Measurements from ENCODE around the gene GNAS.

GNAS gene

GRCh38 chr20:58853976-58854637 is 1.6 kb downstream of the GNAS start:
- DNase-seq (ENCODE audit: low read depth in 2 of 2) = no peak

- DNase-seq (ENCODE audit: low read depth in 2 of 2) = no peak
Measured at GRCh38 chr20:58854638-58855471, 2.3 kb downstream of the GNAS start.

DNA sequence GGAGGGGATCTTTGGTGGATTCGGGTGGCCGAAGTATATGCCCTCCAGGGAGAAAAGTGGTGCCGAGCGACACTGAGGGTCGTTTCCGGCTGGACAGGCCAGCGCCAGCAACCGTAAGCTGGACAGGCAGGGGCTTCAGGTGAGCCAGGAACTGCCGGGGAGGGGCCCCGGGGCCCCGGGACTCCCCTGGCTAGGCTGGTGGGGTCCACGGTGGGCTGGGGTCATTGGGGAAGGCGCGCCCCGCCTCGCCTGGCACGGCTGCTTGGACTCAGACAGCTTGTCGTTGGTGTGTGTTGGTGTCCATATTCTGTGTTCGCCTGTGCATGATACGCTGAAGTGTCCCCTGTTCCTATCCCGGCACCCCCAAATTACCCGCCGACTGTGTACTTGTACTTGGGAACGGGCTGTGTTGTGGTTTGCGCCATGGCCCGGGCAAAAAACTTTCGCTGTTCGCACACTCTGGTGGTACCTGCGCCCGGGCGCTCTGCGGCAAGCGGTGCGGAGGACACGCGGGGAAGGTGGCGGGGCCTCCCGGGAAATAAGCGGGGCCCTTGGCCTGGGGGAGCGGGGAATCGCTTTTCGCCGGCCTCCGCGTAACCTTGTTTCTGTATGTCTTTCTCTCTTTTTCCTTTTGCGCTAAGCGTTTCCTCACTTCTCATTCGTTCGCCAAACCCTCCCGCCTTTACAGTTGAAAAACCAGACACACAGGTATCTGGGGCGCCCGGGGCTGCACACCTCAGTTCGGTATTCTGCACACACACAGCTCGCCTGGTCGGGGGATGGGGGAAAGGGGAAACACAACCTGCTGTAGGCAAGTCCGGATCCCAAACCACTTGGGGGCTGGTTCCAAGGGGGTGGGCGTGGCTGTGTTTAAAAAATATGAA is 3.2 kb downstream of the GNAS start:
- DNase-seq (ENCODE audit: low read depth in 2 of 2) = no peak

DNA sequence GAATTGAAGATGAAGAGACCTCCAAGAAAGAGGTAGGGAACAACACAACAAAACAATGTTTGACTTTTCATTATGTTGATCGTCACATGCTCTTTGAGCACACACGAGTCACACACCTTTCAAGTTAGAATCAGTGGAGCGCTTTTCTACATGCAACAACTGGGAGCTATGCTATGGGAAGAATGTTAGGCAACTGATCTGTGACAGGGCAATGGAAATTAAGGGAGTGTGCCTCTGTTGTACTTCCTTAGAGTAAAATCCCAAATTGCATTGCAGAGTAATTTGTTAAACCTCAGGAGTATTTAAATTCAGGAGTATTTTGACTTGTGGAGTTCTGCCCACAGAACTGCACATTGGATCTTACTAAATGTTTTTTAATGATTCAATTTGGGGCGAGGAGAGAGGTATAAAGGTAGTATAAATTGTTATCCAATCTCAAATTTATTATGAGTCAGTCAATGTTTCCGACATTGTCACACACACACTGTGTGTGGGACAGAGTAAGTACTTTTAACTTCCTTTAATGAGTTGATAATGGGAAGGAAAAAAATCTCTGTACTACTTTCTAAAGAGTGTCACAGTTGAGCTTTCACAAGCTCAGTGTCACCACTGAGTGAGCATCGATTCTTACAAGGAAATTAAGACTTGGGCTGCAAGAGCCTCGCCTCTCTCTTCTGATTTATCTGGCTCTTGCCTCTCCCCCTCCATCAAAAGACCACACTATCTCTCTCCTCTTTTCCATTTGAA is 10.7 kb downstream of the GNAS start:
- no peak for DNase-seq (ENCODE audit: low read depth in 2 of 2)

- DNase-seq (ENCODE audit: low read depth in 2 of 2) = no peak
Measured at GRCh38 chr20:58864346-58864745, 11.8 kb downstream of the GNAS start.

- no peak for DNase-seq (ENCODE audit: low read depth in 2 of 2)
Measured at GRCh38 chr20:58865843-58866242, 13.3 kb downstream of the GNAS start.

DNA sequence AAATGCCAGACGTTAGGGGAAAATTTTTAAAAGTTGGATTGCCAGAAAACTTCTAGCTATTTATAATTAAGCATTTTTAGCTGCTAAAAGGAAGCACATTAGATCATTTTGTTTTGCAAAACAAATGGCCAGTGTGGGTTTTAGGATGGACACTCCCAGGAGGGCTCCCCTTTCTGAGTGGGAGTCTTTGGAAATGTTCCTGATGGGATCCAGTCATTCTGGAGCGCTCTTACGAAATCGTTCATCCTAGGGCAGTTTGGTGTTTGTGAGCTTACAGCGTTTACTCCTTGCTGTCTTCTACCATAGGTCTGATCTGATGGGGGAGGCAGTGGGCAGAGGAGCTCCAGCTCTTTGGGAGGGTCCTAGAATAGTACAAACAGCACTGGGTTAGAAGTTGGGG is 14.7 kb downstream of the GNAS start:
- DNase-seq (ENCODE audit: low read depth in 2 of 2) = no peak

DNA sequence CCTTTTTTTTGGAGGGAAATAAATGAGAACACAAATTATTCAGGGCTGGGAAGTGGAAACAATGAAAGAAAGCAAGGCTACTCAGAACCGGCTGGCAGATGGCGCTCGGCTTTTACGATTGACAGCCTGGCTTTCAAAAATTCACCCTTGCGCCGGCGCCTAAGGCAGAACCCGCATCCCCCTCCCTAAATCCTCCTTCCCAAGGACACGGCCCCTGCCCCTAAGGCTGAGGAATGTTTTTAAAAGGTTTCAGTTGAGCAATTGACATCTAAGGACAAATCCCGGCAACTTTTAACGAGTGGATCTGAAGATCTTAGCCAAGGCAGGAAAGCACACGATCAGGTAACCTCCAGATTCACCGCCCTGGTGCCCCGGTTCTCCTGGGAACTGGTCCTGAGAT is 16.3 kb downstream of the GNAS start:
- no peak for DNase-seq (ENCODE audit: low read depth in 2 of 2)

- no peak for DNase-seq (ENCODE audit: low read depth in 2 of 2)
Measured at GRCh38 chr20:58869662-58870227, 17.2 kb downstream of the GNAS start.

GRCh38 chr20:58870293-58871014 is 17.9 kb downstream of the GNAS start:
- peak; percentile 36 to 47 for DNase-seq (ENCODE audit: low read depth in 2 of 2)

DNA sequence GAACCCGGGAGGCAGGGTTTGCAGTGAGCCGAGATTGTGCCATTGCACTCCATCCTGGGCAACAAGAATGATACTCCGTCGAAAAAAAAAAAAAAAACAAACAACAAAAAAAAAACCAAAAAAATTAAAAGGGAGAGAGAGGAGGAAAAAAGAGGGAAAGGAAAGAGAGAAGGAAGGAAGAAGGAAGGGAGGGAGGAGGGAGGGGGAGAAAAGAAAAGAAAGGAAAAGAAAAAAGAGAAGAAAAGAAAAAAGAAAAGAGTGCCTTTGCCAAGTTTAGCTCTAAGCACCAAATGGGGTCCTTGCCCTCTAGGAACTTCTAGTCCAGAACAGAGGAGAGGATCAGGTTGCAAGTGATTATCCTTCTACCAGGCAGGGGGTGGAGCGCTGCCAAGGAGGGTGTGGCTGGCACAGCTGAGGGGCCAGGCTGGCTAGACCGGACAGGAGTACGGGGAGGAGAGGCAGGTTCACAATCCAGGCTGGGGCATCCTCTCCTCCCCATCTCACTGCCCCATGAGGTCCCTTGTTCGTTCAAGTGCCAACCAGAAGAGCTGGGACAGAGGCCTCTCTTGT is 19.1 kb downstream of the GNAS start:
- no peak for DNase-seq (ENCODE audit: low read depth in 2 of 2)

GRCh38 chr20:58874469-58874868 is 22.0 kb downstream of the GNAS start:
- no peak for DNase-seq (ENCODE audit: low read depth in 2 of 2)

DNA sequence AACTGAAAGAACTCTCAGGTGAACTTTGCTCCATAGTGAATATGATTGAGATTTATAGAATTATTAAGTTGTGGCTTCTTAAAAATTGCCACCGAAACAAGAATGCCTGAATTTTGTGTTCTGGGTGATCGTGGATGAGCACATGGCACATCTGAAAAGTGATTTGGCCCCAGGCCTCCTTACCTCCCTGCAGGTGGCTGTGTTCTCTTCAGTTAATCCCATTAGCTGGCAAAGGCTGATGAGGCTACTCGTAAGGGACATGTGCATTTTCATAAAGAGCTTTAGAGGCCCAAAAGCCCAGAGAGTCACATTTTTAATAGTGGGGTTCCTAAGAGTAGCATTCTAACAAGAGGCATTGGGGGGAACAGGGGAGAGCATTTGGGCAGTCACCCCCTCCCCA is 22.6 kb downstream of the GNAS start:
- no peak for DNase-seq (ENCODE audit: low read depth in 2 of 2)

DNA sequence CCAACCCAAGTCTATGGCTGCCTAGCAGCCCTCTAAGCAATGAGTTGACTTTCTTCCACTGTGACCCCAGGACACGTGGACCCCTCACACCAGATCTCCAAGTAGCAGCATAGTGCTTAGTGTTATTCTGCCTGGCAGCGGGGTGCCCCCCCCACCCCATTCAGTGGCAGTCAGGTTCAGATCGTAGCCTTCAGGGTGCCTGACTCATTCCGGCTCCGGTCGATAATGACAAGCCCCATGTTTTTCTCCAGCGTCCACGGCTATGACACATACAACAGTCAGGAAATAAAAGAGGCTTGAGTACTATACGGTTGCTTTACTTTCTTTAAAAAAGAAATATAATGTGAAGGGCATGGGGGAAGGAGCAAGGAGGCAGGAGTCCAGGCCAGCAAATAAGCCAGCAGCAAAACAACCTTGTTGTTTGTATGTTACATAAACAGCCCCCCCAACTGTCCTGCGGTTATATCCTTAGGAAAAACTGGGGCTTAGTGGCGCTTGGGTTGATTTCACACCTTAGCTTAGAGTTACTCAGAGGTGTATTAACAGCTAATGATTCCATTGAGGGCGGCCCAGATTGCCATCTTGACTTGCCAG is 23.1 kb downstream of the GNAS start:
- DNase-seq (ENCODE audit: low read depth in 2 of 2) = no peak

- no peak for DNase-seq (ENCODE audit: low read depth in 2 of 2)
Measured at GRCh38 chr20:58876437-58876836, 23.9 kb downstream of the GNAS start.

GRCh38 chr20:58877050-58877975 is 24.8 kb downstream of the GNAS start:
- DNase-seq (ENCODE audit: low read depth in 2 of 2) = no peak

GRCh38 chr20:58877976-58878360 is 25.5 kb downstream of the GNAS start:
- no peak for DNase-seq (ENCODE audit: low read depth in 2 of 2)

GRCh38 chr20:58878399-58878798 is 25.9 kb downstream of the GNAS start:
- no peak for DNase-seq (ENCODE audit: low read depth in 2 of 2)

GRCh38 chr20:58880441-58880840 is 27.9 kb downstream of the GNAS start:
- no peak for DNase-seq (ENCODE audit: low read depth in 2 of 2)
